A673 (cell line): ENCODE results near the gene CRYBB1. TPM values are rescaled to one million over a fixed set of nuclear protein-coding genes. Genes with fewer than 3 reads are reported as not detected.

Experiments
- BruUV-seq: library from RNA; stranded (reverse); fragments of 400-500 nt; replicated peaks from 2 replicates; lab custom pipeline; 2021; lab: Mats Ljungman, UMichigan
- CTCF ChIA-PET: fragments of 300-600 bp; sonication (Branson Sonifier 250); formaldehyde crosslinking; loops from one replicate; lab custom pipeline; 2022; ENCODE audit warnings: antibody characterized with exemption; lab: Charles Lee
- POLR2A ChIA-PET: fragments of 300-600 bp; sonication (Branson Sonifier 250); formaldehyde crosslinking; loops from one replicate; lab custom pipeline; 2022; ENCODE audit warnings: antibody characterized with exemption; ENCODE audit not compliant: low non-redundant PET; lab: Charles Lee
- DNase-seq: peaks from one replicate; pipeline ENCODE4 v3.0.0-alpha.2; 2015; ENCODE audit warnings: low spot score
- H3K27ac ChIP-seq: fragments of 200-600 bp; sonication (generic); 2 replicates; pipeline ENCODE4 v1.5.1; 2016; ENCODE audit warnings: mixed run types, low read depth, mild to moderate bottlenecking, mixed read lengths, antibody characterized with exemption, low read length; ENCODE audit not compliant: poor library complexity, severe bottlenecking
- H3K27me3 ChIP-seq: fragments of 200-600 bp; sonication (generic); replicated peaks from 2 replicates; pipeline ENCODE4 v1.6.1; 2017; ENCODE audit warnings: mixed run types, low read depth, mild to moderate bottlenecking, mixed read lengths, antibody characterized with exemption, low read length; ENCODE audit not compliant: insufficient read depth, poor library complexity
- H3K36me3 ChIP-seq: fragments of 200-600 bp; sonication (generic); 2 replicates; pipeline ENCODE4 v1.6.1; 2016; ENCODE audit warnings: mixed run types, mild to moderate bottlenecking, mixed read lengths, antibody characterized with exemption, low read length; ENCODE audit not compliant: insufficient read depth, poor library complexity, severe bottlenecking
- H3K4me1 ChIP-seq: fragments of 200-600 bp; sonication (generic); 2 replicates; pipeline ENCODE4 v1.6.1; 2017; ENCODE audit warnings: mixed run types, mild to moderate bottlenecking, mixed read lengths, antibody characterized with exemption, low read length; ENCODE audit not compliant: insufficient read depth, poor library complexity, severe bottlenecking
- H3K4me3 ChIP-seq: fragments of 200-600 bp; sonication (generic); 2 replicates; pipeline ENCODE4 v1.5.1; 2016; ENCODE audit warnings: low read depth, mixed run types, mild to moderate bottlenecking, mixed read lengths, low read length; ENCODE audit not compliant: poor library complexity, severe bottlenecking
- H3K9me3 ChIP-seq: fragments of 200-600 bp; sonication (generic); 2 replicates; pipeline ENCODE4 v1.6.1; 2016; ENCODE audit warnings: mixed run types, low read depth, mild to moderate bottlenecking, mixed read lengths, antibody characterized with exemption, low read length; ENCODE audit not compliant: poor library complexity, severe bottlenecking
- EZH2 ChIP-seq: fragments of 200-600 bp; sonication (generic); IDR thresholded peaks from 2 replicates; pipeline ENCODE4 v1.6.1; 2017; ENCODE audit warnings: borderline replicate concordance, low read depth, mild to moderate bottlenecking, mixed read lengths, antibody characterized with exemption, low read length; ENCODE audit not compliant: poor library complexity, severe bottlenecking
- intact Hi-C: fragments of 100-400 bp; cut with micrococcal nuclease; formaldehyde crosslinking; loops from one replicate; pipeline ENCODE4 v1.10.0; 2022; ENCODE audit not compliant: unreplicated experiment
- total RNA-seq: library from RNA; stranded (reverse); gene quantifications from 2 replicates; pipeline ENCODE4 v1.2.3, GENCODE V29; 2021
- TF ChIP-seq, protein P1 (sequence below): fragments of 300-800, 200-600 bp; sonication (generic); conservative IDR thresholded peaks from 2 replicates; pipeline ENCODE4 v1.5.1; 2017; ENCODE audit warnings: low read depth, mild to moderate bottlenecking, antibody characterized with exemption, low read length, moderate library complexity, mixed read lengths

The CRYBB1 gene
- total RNA-seq, 1 experiment from 2014 or later, result not detected

DNA sequence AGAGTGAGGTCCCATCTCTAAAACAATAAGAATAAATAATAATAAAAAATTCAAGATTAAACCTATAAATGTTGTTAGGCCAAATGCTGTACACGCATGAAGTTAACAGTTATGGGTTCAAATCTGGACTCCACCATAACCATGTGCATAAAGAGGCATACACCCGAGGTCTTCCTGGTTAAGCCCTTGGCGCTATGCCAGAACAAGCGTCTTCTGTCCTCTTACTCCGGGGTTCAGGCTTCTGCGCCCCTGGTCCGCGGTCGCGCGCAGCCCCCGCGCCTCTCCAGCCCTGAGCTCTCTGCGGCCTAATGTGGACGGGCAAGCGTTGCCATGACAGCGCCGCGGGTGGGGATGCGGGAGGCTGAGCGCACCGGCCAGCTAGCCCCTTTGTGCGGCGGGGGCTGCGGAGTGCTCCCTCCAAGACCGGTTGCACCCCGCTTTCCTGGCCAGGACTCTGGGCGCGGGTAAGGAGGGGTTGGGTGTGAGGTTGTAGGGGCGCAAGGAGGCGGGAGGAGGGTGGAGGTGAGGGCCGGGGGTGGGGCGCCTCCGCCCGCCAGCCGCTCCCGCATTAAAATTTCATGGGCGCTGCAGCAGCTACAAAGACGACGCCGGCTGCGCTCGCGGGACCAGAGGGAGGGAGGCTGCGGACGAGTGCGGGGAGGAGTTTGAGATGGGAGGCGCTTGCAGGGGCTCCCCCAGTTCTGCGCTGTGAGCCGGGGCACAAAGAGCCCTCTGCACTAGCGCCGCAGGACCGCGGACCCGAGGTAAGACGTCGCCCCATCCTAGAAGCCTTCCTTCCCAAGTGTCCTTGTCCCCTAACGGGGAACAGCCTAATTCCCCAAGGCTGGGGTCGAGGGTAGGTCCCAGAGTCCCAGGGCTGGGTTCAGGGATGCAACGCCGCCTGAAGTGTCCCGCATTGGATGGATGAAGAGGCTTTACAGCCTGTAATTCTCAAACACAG is 39.3 kb upstream of the CRYBB1 start, which contains the start of gene MIAT:
Gene MIAT (plus strand): TSS at position 698 of the 961 bp plus-strand sequence.
- BruUV-seq, result no TSS peak

DNA sequence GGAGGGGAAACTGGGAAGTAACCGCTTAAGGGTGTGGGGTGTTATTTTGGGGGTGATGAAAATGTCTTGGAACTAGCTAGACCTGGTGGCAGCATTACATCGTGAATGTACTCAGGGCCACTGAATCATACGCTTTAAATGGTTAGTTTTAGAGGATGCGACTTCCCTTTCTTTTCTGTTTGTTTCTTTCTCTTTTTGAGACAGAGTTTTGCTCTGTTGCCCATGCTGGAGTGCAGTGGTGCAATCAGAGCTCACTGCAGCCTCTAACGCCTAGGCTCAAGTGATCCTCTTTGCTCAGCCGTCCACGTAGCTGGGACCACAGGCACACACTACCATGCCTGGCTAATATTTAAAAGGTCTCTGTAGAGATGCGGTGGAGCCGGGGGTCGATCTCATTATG is 34.0 kb upstream of the CRYBB1 start:
- CTCF ChIA-PET, result no interaction called here
- H3K4me1 ChIP-seq, result no peaks in the 10 kb centered on the region
- POLR2A ChIA-PET, result no interaction called here
- no peaks in the 10 kb centered on the region for H3K27me3 ChIP-seq
- H3K36me3 ChIP-seq, result no peaks in the 10 kb centered on the region
- H3K27ac ChIP-seq, result no peak overlapping the region
- no peak for DNase-seq
- no peak for TF ChIP-seq EZH2
- TF ChIP-seq, protein P1, sequence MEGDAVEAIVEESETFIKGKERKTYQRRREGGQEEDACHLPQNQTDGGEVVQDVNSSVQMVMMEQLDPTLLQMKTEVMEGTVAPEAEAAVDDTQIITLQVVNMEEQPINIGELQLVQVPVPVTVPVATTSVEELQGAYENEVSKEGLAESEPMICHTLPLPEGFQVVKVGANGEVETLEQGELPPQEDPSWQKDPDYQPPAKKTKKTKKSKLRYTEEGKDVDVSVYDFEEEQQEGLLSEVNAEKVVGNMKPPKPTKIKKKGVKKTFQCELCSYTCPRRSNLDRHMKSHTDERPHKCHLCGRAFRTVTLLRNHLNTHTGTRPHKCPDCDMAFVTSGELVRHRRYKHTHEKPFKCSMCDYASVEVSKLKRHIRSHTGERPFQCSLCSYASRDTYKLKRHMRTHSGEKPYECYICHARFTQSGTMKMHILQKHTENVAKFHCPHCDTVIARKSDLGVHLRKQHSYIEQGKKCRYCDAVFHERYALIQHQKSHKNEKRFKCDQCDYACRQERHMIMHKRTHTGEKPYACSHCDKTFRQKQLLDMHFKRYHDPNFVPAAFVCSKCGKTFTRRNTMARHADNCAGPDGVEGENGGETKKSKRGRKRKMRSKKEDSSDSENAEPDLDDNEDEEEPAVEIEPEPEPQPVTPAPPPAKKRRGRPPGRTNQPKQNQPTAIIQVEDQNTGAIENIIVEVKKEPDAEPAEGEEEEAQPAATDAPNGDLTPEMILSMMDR, result no peak
- intact Hi-C loops, result no loop called here
- H3K9me3 ChIP-seq, result no peaks in the 10 kb centered on the region
- no peak overlapping the region for H3K4me3 ChIP-seq
- BruUV-seq, result no TSS peak

More for the DNA sequence above, 39.3 kb upstream of the CRYBB1 start, which contains the start of gene MIAT:
- TF ChIP-seq, protein P1, result no peak
- TF ChIP-seq EZH2, result no peak
- no peaks in the 10 kb centered on the region for H3K9me3 ChIP-seq
- no peaks in the 10 kb centered on the region for H3K36me3 ChIP-seq
- CTCF ChIA-PET, result no interaction called here
- H3K27me3 ChIP-seq, result no peaks in the 10 kb centered on the region
- peak within 1 kb of the TSS; percentile 54 for H3K4me3 ChIP-seq
- no peak within 1 kb of the TSS for H3K27ac ChIP-seq
- peaks cover 22% of the 10 kb centered on the region for H3K4me1 ChIP-seq
- POLR2A ChIA-PET, result interaction anchor here (0.7 kb wide), 1 partner anchor 229 kb away, joined by 7 read pairs; no protein-coding TSS in a partner anchor
- intact Hi-C loops, result no loop called here
- DNase-seq, result peak; percentile 46

GRCh38 chr22:26650722-26651421 is 33.0 kb upstream of the CRYBB1 start:
- H3K36me3 ChIP-seq, result no peaks in the 10 kb centered on the region
- no TSS peak for BruUV-seq
- H3K27me3 ChIP-seq, result no peaks in the 10 kb centered on the region
- no peaks in the 10 kb centered on the region for H3K9me3 ChIP-seq
- POLR2A ChIA-PET, result no interaction called here
- no peak overlapping the region for H3K27ac ChIP-seq
- H3K4me1 ChIP-seq, result peaks cover 3% of the 10 kb centered on the region
- no peak for DNase-seq
- CTCF ChIA-PET, result no interaction called here
- no peak overlapping the region for H3K4me3 ChIP-seq
- intact Hi-C loops, result no loop called here
- no peak for TF ChIP-seq EZH2
- TF ChIP-seq, protein P1, result no peak
